HG03460 (cell line): ENCODE results near the gene APCDD1L.

Experiments
- ATAC-seq: cut with Tn5 transposase; IDR thresholded peaks from one replicate; pipeline ENCODE4 v1.9.1; 2021; ENCODE audit not compliant: unreplicated experiment

The APCDD1L gene

GRCh38 chr20:58469616-58470015 lies 45.6 kb downstream of the APCDD1L start:
- ATAC-seq, result no peak

- no peak for ATAC-seq
Measured at GRCh38 chr20:58467572-58468527, 47.3 kb downstream of the APCDD1L start.

- ATAC-seq, result no peak
Measured at GRCh38 chr20:58466729-58467571, 48.2 kb downstream of the APCDD1L start.

GRCh38 chr20:58466095-58466708 lies 49.0 kb downstream of the APCDD1L start:
- ATAC-seq, result no peak

GRCh38 chr20:58464838-58465237 lies 50.4 kb downstream of the APCDD1L start:
- no peak for ATAC-seq

- no peak for ATAC-seq
Measured at GRCh38 chr20:58463256-58463655, 51.9 kb downstream of the APCDD1L start.

GRCh38 chr20:58461899-58462298 lies 53.3 kb downstream of the APCDD1L start:
- ATAC-seq, result no peak

GRCh38 chr20:58461104-58461503 lies 54.1 kb downstream of the APCDD1L start:
- ATAC-seq, result no peak

- ATAC-seq, result peak; percentile 29
Measured at GRCh38 chr20:58459058-58459750, 56.0 kb downstream of the APCDD1L start.

GRCh38 chr20:58458342-58459057 lies 56.7 kb downstream of the APCDD1L start:
- peak; percentile 98 for ATAC-seq

- no peak for ATAC-seq
Measured at GRCh38 chr20:58457083-58457695, 58.0 kb downstream of the APCDD1L start.

- no peak for ATAC-seq
Measured at GRCh38 chr20:58454460-58454859, 60.7 kb downstream of the APCDD1L start.

- no peak for ATAC-seq
Measured at GRCh38 chr20:58453391-58453790, 61.8 kb downstream of the APCDD1L start.

- ATAC-seq, result no peak
Measured at GRCh38 chr20:58452667-58453255, 62.4 kb downstream of the APCDD1L start.

GRCh38 chr20:58450254-58450653 lies 64.9 kb downstream of the APCDD1L start:
- ATAC-seq, result no peak

- ATAC-seq, result no peak
Measured at GRCh38 chr20:58449681-58450221, 65.4 kb downstream of the APCDD1L start.

- ATAC-seq, result no peak
Measured at GRCh38 chr20:58448958-58449357, 66.2 kb downstream of the APCDD1L start.

GRCh38 chr20:58447511-58448391 lies 67.4 kb downstream of the APCDD1L start:
- ATAC-seq, result no peak
